GM19193 (cell line): Measurements from ENCODE around the gene PWWP2B.

Experiments used
- POLR2A ChIP-seq: IDR thresholded peaks from 4 replicates; pipeline ENCODE4 v1.6.1; 2011; ENCODE audit not compliant: insufficient read depth, insufficient read length; ENCODE audit errors: extremely low read depth

PWWP2B gene

DNA sequence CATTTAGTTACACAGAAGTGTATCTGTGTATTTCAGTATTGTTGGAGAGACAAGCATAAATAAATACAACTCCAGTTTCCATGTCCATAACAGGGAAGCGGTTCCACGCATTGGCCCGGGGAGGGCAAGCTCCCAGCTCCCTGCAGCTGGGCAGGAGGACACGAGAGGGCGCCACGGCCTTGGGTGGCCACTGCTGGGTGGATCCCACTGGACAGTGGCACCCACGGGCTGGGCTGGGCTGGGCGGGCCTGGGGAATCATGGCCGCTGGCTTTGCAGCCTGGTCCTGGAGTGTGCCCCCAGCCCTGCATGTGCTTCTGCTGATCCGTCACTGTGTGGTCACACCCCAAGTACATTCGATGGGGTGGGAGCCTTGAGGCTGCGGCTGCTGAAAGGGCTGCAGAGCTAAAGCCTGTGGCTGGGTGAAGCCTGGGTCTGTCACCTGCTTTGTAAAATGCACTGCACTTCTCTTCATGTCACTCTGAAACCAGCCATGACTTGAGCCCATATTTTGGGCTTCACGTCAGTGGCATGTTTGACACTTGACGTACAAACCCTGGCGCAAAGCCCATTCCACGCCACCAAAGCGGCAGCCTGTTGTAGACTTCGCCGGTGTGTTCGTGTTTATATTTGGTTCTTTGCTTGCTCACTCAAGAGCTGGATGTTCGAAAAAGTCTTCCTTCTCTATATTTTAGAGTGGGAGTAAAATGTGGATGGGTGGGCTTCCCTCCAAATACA lies 37.5 kb upstream of the PWWP2B start:
- no peak for TF ChIP-seq POLR2A

DNA sequence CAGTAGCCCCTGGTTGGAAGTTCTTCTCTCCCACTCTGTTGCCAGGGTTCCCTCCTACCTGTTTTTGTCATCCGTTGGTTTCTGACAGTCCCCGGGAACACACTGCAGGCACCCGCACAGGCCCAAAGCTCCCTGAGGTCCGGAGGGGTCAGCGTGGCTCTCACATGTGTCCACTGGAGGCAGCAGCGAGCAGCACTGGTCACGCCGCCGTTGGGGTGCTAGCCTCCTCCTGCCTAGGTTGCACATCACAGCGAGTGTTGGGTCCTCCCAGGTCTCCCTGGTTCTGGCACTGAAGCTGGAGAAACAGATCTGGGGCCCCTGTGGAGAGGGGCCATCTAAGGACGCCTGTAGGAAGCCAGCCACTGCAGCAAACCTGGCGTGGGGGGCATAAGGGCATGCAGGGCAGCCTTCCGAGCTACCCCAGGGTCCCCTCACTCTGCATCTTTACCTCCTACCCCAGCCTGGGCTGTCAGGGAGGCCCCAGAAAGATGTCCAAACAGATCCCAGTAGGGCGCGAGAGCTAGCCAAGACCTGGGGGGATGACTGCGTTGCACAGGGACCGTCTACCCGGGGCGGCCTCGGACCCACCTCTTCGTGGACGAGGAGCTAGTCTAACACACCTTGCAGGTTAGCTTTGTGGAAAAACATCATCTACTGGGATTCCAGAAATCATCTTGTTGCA lies 36.1 kb upstream of the PWWP2B start:
- no peak for TF ChIP-seq POLR2A

DNA sequence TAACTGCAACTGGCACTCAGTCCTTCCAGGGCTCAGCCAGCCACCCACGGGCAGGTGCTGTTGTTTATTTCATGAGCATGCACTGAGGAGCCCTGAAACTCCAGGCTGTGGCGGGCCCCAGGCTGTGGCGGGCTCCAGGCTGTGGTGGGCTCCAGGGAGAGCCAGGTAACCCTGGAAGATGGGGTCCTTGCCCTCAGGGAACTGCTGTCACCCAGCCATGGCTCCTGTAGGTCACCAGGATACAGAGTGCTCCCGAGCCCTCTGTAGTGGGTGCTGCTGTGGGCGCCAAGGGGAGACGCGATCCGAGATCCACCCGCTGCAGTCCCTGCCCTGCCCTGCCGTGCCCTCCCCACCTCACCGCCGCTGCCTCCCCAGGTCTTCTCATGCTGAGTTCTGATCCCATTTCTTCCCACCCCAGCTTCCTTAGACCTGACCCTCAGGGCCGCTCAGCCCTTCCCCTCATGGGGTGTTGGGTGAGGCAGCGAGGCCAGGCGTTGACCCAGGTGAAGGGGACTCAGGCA lies 35.4 kb upstream of the PWWP2B start:
- no peak for TF ChIP-seq POLR2A

DNA sequence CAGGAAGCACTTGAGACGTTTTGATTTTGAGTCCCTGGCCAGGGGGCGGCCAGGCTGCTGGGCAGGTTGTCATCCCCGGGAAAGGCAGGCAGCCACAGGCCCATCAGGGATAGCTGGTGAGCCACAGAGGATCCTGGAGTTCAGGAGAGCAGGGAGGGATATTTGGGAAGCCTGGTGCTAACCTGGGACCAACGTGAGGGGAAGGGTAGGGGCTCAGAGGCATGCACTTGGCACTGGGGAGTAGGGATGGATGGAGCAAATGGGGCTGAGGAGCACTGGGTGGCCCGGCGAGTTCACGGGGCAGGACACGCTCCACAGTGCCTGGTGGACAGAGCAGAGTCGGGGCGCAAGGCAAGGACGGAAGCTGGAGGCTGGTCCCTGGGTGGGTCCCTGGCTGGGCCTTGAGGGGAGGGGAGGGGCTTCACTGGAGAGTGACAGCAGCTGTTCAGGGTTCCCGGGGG lies 34.8 kb upstream of the PWWP2B start:
- TF ChIP-seq POLR2A: no peak

DNA sequence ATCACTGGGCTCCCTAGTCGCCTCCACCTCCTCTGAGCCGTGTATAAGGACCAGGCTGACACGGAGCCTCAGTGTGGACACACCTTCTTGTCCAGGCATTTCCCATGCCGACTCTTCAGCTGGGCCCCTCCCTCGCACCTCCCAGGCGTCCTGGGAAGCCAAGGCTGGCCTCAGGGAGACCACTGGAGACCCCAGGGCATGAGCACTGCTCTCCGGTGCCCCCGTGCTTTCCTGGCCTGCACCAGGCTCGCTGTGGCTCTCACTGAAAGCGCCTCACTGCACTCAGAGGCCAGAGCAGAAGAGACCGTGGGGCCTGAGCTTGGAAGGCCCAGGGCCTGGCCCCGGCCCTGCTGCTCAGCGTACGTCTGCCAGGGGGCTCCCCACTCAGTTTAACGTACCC lies 33.6 kb upstream of the PWWP2B start:
- no peak for TF ChIP-seq POLR2A

DNA sequence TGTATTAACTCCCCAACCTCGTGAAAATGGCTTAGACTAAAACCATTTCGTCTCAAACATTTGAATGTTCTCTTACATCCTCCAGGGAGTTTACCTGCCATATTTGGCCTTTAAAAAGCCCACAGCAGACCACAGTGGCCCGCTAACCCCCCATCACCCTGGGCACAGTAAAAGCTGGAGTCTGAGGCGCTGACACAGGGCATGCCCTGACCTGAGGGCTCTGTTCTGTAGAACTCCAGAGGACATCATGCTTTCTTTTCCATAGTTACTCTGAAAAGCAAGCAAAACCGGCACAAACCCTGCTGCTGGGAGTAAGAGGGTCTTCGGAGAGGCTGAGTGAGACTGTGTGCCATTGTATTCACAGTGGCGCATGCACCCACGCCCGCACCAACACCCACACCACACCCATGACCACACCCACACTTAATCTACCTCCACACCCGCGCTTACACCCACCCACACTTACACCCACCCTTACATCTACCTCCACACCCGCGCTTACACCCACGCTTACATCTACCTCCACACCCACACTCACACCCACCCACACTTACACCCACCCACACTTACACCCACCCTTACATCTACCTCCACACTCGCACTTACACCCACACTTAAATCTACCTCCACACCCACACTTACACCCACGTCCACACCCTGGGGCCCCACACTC lies 32.9 kb upstream of the PWWP2B start:
- no peak for TF ChIP-seq POLR2A

DNA sequence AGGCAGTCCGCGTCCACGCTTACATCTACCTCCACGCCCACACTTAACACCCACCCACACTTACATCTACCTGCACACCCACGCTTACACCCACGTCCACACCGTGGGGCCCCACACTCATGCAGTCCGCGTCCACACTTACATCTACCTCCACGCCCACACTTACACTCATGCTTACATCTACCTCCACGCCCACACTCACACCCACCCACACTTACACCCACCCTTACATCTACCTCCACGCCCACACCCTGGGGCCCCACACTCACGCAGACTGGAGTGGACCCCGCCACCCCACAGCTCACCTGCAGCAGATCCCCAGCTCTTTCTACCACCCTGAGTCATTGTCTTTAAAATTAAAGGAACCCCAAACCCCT lies 32.4 kb upstream of the PWWP2B start:
- no peak for TF ChIP-seq POLR2A

DNA sequence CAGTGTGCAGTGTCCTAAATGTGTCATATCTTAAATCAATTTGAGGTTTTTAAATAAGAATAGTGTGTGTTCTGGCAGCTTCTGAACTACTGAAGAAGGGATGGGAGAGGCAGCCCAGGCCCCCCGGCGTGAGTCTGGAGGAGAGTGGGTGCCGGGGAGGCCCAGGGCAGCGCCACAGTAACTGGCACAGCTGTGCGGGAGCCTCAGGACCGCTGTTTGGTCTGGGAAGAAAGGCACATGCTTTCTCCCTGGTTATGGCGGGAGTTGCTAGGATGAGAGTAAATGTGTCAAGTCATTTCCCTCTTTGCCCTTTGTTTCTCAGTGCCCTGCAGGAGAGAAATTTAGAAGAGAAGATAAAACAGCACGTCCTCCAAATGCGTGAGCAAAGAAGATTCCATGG lies 31.9 kb upstream of the PWWP2B start:
- no peak for TF ChIP-seq POLR2A

DNA sequence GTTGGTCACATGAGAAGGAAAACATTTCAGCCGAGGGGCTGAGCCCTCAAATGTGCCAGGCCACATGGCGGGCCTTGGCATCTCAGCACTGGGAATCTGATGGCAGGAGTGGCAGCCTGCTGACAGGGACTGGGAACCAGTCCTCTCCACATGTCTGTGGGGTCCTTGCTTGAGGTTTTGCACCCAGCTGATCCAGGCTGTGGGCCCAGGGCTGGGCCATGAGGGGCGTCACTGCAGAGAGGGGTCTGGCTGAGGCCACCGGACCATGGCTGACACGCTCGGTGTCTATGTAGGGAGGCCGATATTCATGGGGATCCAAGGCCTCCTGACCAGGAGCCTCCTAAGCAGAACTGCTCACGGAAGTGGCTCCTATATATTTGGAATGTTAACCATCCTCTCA lies 31.0 kb upstream of the PWWP2B start:
- TF ChIP-seq POLR2A: no peak

DNA sequence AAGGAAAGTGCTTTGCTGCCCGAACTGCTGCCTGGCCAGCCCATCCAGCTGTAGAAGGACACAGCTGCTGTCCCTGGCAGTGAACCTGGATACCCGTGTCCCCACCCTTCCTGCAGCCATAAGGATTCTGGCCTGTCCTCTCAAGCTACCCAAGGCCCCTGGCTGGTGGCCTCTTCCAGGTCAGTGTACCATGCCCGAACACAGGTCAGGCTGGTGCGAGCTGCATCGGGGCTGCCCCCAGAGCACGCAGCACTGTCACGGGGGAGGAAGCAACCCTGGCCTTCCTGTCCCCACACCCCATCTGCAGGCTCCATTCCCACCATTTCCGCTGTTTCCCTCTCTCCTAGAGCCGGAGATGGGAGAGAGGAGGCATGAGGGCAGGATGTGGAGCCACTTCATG lies 30.5 kb upstream of the PWWP2B start:
- TF ChIP-seq POLR2A: no peak

DNA sequence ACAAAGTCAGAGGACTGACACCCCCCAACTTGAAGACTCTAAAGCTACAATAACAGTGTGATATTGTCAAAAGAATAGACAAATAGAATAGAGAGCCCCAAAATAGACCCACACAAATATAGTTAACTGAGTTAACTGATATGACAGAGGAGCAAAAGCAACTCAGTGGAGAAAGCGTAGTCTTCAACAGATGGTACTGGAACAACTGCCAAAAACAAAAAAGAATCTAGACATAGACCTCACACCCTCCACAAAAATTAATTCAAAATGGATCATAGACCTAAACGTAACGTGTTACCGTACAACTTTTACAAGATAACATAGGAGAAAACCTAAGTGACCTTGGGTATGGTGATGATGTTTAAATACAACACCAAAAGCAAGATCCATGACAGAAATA lies 28.6 kb upstream of the PWWP2B start:
- no peak for TF ChIP-seq POLR2A

DNA sequence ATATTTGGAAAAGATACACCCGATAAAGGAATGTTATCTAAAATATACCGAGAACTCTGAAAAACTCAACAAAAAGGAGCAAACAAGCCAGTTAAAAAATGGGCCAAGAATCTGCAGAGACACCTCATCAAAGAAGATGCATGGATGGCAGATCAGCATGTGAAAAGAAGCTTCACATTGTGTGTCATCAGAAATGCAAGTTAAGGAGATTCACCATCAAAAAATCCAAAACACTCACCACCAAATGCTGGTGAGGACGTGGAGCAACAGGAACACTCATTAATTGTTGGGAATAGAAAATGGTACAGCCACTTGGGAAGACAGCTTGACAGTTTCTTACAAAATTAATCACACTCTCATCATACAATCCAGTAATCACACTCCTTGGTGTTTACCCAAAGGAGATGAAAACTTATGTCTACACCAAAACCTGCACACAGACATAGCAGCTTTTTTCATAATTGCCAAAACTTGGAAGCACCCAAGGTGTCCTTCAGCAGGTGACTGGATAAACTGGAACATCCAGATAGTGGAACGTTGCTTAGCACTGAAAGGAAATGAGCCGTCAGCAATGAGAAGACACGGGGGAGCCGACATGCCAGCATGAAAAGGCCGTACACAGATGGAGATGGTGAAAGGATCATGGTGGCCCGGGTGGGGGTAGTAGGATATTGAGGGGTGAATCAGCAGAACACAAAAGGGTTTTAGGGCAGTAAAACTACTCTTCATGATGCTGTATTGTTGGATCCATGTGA lies 27.9 kb upstream of the PWWP2B start:
- TF ChIP-seq POLR2A: no peak

DNA sequence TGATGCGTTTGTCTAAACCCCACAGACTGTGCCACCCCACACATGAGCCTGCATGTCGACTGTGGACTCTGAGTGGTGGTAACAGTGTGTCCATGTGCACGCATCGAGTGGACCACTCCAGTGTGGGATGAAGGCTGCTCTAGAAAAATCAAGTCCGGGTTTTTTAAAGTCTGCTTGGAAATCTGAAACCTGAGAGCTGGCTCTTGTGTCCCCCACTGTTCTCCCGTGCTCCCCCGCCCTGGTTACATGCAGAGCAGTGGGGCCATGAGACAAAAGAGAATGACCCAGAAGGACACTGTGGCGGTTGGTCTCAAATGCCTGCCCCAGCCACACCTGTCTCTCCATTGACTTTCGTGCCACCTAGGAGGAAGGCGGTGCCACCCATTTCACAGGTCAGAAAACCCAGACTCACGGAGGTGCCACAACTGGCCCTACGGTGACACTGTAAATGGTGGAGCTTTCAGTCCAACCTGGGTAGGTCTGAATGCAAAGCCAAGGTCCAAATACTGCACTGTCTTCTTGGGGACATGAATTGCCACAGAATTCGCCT lies 27.3 kb upstream of the PWWP2B start:
- no peak for TF ChIP-seq POLR2A

DNA sequence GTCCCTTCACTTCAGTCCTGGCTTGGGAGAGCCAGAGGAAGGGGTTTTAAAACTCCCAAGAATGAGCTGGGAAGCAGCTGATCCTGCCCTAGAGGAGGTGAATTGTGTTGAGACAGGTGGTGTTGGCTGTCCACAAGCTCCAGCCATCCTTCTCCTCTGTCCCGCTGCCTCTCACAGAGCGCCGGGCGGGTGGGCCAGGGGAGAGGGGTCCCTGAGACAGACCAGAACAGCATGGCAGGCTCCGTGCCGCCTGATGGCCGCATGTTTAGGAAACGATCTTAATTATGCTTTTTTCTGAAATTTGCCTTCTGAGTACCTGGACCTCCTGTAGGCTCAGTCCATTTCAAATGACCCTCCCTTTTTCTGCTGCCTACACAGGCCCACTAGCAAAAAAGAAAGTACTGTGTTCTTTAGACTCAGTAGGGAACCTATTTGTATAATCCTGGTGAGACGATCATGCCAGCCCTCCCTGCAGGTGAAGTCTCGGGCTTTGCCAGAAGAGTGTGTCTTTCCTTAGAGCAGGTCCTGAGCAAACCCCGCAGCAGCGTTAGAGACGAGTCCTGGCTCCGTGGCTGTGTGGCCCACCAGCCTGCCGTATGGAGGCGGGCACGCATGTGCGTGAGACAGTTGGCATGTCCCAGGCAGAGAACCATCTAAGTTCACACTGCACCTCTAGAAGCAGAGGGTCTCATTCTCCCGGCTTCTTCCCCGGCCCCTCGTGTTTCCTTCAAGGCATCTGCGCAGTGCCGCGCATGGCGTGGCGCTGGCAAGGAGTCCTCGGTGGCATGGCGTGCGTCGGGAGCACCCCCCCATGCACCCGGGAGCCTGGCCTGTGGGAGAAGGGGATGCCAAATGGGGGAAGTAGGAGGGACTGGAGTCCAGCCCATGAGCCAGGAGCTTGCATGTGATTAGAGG lies 26.3 kb upstream of the PWWP2B start:
- TF ChIP-seq POLR2A: no peak
